Smooth muscle cell (in vitro differentiated cells): ENCODE results near the gene LRP4. TPM values are rescaled to one million over a fixed set of nuclear protein-coding genes. Genes with fewer than 3 reads are reported as not detected.

ENCODE experiments used
- DNase-seq: peaks from one replicate; lab custom pipeline; 2025; ENCODE audit not compliant: unreplicated experiment; lab: John Stamatoyannopoulos, UW
- H2AFZ ChIP-seq: fragments of 200-600 bp; sonication (generic); 2 replicates; pipeline ENCODE4 v1.6.0; 2016; ENCODE audit warnings: antibody characterized with exemption, low read depth, mild to moderate bottlenecking
- H3F3A ChIP-seq: fragments of 200-600 bp; sonication (generic); 2 replicates; pipeline ENCODE4 v1.6.0; 2017; ENCODE audit warnings: antibody characterized with exemption, low read depth
- H3K27ac ChIP-seq: fragments of 200-600 bp; sonication (generic); 2 replicates; pipeline ENCODE4 v1.5.1; 2016; ENCODE audit warnings: low read depth, mild to moderate bottlenecking
- H3K27me3 ChIP-seq: fragments of 200-600 bp; sonication (generic); 2 replicates; pipeline ENCODE4 v1.6.1; 2016; ENCODE audit warnings: low read depth, mild to moderate bottlenecking
- H3K36me3 ChIP-seq: fragments of 200-600 bp; sonication (generic); 2 replicates; pipeline ENCODE4 v1.5.1; 2016; ENCODE audit warnings: low read depth
- H3K4me1 ChIP-seq: fragments of 200-600 bp; sonication (generic); 2 replicates; pipeline ENCODE4 v1.5.1; 2016; ENCODE audit warnings: low read depth
- H3K4me2 ChIP-seq: fragments of 200-600 bp; sonication (generic); 2 replicates; pipeline ENCODE4 v1.6.0; 2016; ENCODE audit warnings: mild to moderate bottlenecking
- H3K4me3 ChIP-seq: fragments of 200-600 bp; sonication (generic); 2 replicates; pipeline ENCODE4 v1.5.1; 2016; ENCODE audit warnings: mild to moderate bottlenecking
- H3K79me2 ChIP-seq: fragments of 200-600 bp; sonication (generic); 2 replicates; pipeline ENCODE4 v1.6.0; 2016; ENCODE audit warnings: low read depth, mild to moderate bottlenecking
- H3K9ac ChIP-seq: fragments of 200-600 bp; sonication (generic); 2 replicates; pipeline ENCODE4 v1.6.0; 2016; ENCODE audit warnings: low read depth
- H3K9me3 ChIP-seq: fragments of 200-600 bp; sonication (generic); replicated peaks from 2 replicates; pipeline ENCODE4 v1.5.1; 2016; ENCODE audit warnings: low read depth
- H4K20me1 ChIP-seq: fragments of 200-600 bp; sonication (generic); 2 replicates; pipeline ENCODE4 v1.6.0; 2016; ENCODE audit warnings: low read depth
- CTCF ChIP-seq: fragments of 200-600 bp; sonication (generic); IDR thresholded peaks from 2 replicates; pipeline ENCODE4 v1.5.1; 2017; ENCODE audit warnings: borderline replicate concordance, mild to moderate bottlenecking, antibody characterized with exemption; ENCODE audit not compliant: insufficient read depth, poor library complexity, severe bottlenecking
- WGBS: methylation state at CpG from one replicate; pipeline ENCODE4 v1.1.7; 2016; ENCODE audit warnings: low lambda C conversion rate; 5-methylcytosine and 5-hydroxymethylcytosine counted together
- polyA plus RNA-seq: library from polyadenylated mRNA; unstranded; fragments of >200 nt; fragmentation: Nextera tagmentation; extraction: Ambion mirVana; gene quantifications from 2 replicates; pipeline ENCODE4 v1.2.1, GENCODE V29; 2016
- total RNA-seq: library from RNA; depleted of rRNA; stranded (reverse); fragments of >200 nt; gene quantifications from 2 replicates; pipeline ENCODE4 v1.2.3, GENCODE V29; 2014

Gene LRP4
- total and polyA plus RNA-seq, 2 experiments from 2014 or later: 10.4 to 13.6 TPM

DNA sequence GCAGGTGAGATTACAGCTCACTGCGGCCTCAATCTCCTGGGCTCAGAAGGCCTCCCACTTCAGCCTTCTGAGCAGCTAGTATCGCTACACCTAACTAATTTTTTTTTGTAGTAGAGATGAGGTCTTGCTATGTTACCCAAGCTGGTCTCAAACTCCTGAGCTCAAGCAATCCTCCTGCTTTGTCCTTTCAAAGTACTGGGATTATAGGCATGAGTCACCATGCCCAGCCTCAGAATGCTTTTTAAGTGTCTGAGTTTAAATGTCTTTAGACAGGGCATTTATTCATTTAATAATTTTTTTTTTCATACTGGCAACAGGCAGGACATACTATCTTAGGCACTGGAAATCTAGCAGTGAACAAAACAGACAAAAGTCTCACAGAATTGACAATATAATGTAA, 27.7 kb downstream of the LRP4 start:
- 76% methylated on average over 2 of the region's 2 CpGs for WGBS
- H3K27ac ChIP-seq: peak overlapping the region; percentile 12
- no peaks in the 10 kb centered on the region for H4K20me1 ChIP-seq

DNA sequence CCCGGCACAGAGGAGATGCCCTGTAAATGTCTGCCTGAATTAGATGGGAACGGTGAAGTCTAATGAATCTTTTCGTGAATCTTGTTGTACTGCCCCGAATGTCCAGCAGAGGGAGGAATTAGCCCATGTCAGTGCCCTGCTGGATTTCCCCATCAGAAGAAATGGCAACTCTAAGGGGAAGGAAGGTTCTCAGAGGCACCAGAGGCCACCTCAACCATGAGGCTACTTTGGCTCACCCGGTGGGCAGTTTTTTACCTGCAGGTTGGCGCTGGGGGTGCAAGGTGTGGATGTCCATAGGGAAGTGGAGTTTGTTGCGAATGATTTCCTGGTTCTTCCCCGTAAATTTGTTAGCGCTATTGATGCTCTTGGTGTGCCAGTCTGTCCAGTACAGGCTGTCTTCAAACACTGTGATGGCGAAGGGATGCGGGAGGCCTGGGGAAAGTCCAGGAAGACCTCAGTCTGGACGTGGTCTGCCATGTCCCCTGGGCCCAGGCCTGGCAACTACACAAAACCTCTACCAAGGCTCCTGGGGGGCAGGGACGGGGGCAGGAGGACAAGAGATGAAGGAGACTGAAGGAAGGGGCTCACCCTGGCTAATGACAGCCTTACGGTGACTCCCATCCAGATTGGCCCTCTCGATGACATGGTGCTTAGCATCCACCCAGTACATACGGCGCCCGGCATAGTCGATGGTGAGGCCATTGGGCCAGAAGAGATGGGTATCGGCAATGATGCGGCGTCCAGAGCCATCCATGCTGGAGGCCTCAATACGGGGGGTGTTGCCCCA, 28.5 kb downstream of the LRP4 start:
- Histone ChIP-seq H3K27me3 (no peaks in the 10 kb centered on the region), H3K27ac (no peak overlapping the region), H3F3A (peaks cover 4% of the 10 kb centered on the region), H3K36me3 (no peaks in the 10 kb centered on the region), H3K79me2 (no peaks in the 10 kb centered on the region), H3K4me3 (no peak overlapping the region), H3K4me2 (no peak overlapping the region), H3K9ac (no peak overlapping the region), H3K4me1 (no peaks in the 10 kb centered on the region), H3K9me3 (no peaks in the 10 kb centered on the region), H4K20me1 (no peaks in the 10 kb centered on the region), H2AFZ (no peak overlapping the region)
- DNase-seq: peak; percentile 10
- peak; percentile 82 for TF ChIP-seq CTCF
- 76% methylated on average over 23 of the region's 23 CpGs for WGBS

More for the DNA sequence above, 27.7 kb downstream of the LRP4 start:
- H3F3A ChIP-seq: peaks cover 4% of the 10 kb centered on the region
- H3K79me2 ChIP-seq: no peaks in the 10 kb centered on the region
- H3K9me3 ChIP-seq: no peaks in the 10 kb centered on the region
- H3K9ac ChIP-seq: no peak overlapping the region
- H3K4me3 ChIP-seq: no peak overlapping the region
- no peaks in the 10 kb centered on the region for H3K36me3 ChIP-seq
- H3K27me3 ChIP-seq: no peaks in the 10 kb centered on the region
- H3K4me1 ChIP-seq: no peaks in the 10 kb centered on the region
- H2AFZ ChIP-seq: no peak overlapping the region
- no peak for DNase-seq
- H3K4me2 ChIP-seq: no peak overlapping the region
- no peak for TF ChIP-seq CTCF

DNA sequence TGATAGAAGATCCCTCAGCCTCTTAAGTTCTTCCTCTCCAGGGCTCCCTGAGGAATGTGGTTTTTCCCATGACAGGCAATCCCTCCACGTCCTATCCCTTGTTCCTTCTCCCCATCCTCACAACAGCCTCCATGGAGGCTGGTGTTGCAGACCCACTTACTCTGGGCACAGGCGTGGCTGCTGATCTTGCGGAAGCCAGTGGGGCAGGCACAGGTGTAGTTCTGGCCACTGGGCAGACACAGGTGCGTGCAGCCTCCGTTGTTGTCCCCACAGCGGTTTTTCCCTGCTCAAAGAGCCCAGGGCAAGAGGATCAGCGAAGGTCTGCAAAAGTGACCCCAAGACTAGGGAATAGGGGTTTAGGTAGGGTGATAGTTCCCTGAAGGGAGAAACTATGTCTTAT, 29.1 kb downstream of the LRP4 start:
- no peak for DNase-seq
- H3K9ac ChIP-seq: no peak overlapping the region

More for the DNA sequence above, 29.1 kb downstream of the LRP4 start:
- H3K4me3 ChIP-seq: no peak overlapping the region
- no peak overlapping the region for H2AFZ ChIP-seq
- no peak for TF ChIP-seq CTCF
- H3F3A ChIP-seq: peaks cover 4% of the 10 kb centered on the region
- no peaks in the 10 kb centered on the region for H3K4me1 ChIP-seq
- no peaks in the 10 kb centered on the region for H3K79me2 ChIP-seq
- no peaks in the 10 kb centered on the region for H3K9me3 ChIP-seq
- 94% methylated on average over 7 of the region's 7 CpGs for WGBS
- H4K20me1 ChIP-seq: no peaks in the 10 kb centered on the region
- H3K4me2 ChIP-seq: no peak overlapping the region
- no peak overlapping the region for H3K27ac ChIP-seq
- no peaks in the 10 kb centered on the region for H3K27me3 ChIP-seq
- no peaks in the 10 kb centered on the region for H3K36me3 ChIP-seq
